ENCODE measurements around the gene JAZF1.

Gene JAZF1

GRCh38 chr7:28083164-28083997, 97.2 kb downstream of the JAZF1 start:
- no peak for DNase-seq (ENCODE audit: low read depth, low spot score)
- no peak overlapping the region for H3K27ac ChIP-seq

GRCh38 chr7:28082071-28082470, 98.5 kb downstream of the JAZF1 start:
- H3K27ac ChIP-seq: no peak overlapping the region
- DNase-seq (ENCODE audit: low read depth, low spot score): no peak

GRCh38 chr7:28081016-28081415, 99.6 kb downstream of the JAZF1 start:
- no peak overlapping the region for H3K27ac ChIP-seq
- DNase-seq (ENCODE audit: low read depth, low spot score): no peak

- no peak overlapping the region for H3K27ac ChIP-seq
- DNase-seq (ENCODE audit: low read depth, low spot score): no peak
These were observed 102.3 kb downstream of the JAZF1 start for GRCh38 chr7:28078036-28078901.

- DNase-seq (ENCODE audit: low read depth, low spot score): no peak
- H3K27ac ChIP-seq: no peak overlapping the region
These were observed 103.0 kb downstream of the JAZF1 start for GRCh38 chr7:28077616-28078015.

- no peak for DNase-seq (ENCODE audit: low read depth, low spot score)
- no peak overlapping the region for H3K27ac ChIP-seq
These were observed 104.0 kb downstream of the JAZF1 start for GRCh38 chr7:28076423-28077200.

- no peak for DNase-seq (ENCODE audit: low read depth, low spot score)
- H3K27ac ChIP-seq: no peak overlapping the region
These were observed 104.8 kb downstream of the JAZF1 start for GRCh38 chr7:28075674-28076358.

- no peak overlapping the region for H3K27ac ChIP-seq
These were observed 107.6 kb downstream of the JAZF1 start for GRCh38 chr7:28072876-28073514.

GRCh38 chr7:28071570-28071969, 109.0 kb downstream of the JAZF1 start:
- no peak for DNase-seq (ENCODE audit: low read depth, low spot score)

More at GRCh38 chr7:28072876-28073514, 107.6 kb downstream of the JAZF1 start:
- DNase-seq (ENCODE audit: low read depth, low spot score): no peak

GRCh38 chr7:28070297-28071055, 110.1 kb downstream of the JAZF1 start:
- DNase-seq (ENCODE audit: low read depth, low spot score): no peak
- H3K27ac ChIP-seq: no peak overlapping the region

More at GRCh38 chr7:28071570-28071969, 109.0 kb downstream of the JAZF1 start:
- no peak overlapping the region for H3K27ac ChIP-seq

- DNase-seq (ENCODE audit: low read depth, low spot score): no peak
- H3K27ac ChIP-seq: no peak overlapping the region
These were observed 110.8 kb downstream of the JAZF1 start for GRCh38 chr7:28069807-28070206.

GRCh38 chr7:28069388-28069787, 111.2 kb downstream of the JAZF1 start:
- H3K27ac ChIP-seq: no peak overlapping the region
- DNase-seq (ENCODE audit: low read depth, low spot score): no peak

GRCh38 chr7:28068811-28069216, 111.8 kb downstream of the JAZF1 start:
- H3K27ac ChIP-seq: no peak overlapping the region
- DNase-seq (ENCODE audit: low read depth, low spot score): no peak

- no peak overlapping the region for H3K27ac ChIP-seq
- DNase-seq (ENCODE audit: low read depth, low spot score): no peak
These were observed 113.4 kb downstream of the JAZF1 start for GRCh38 chr7:28067171-28067570.

- no peak for DNase-seq (ENCODE audit: low read depth, low spot score)
- H3K27ac ChIP-seq: no peak overlapping the region
These were observed 114.8 kb downstream of the JAZF1 start for GRCh38 chr7:28065721-28066285.

GRCh38 chr7:28065308-28065707, 115.3 kb downstream of the JAZF1 start:
- DNase-seq (ENCODE audit: low read depth, low spot score): no peak
- H3K27ac ChIP-seq: no peak overlapping the region

GRCh38 chr7:28064437-28064836, 116.2 kb downstream of the JAZF1 start:
- DNase-seq (ENCODE audit: low read depth, low spot score): no peak
- no peak overlapping the region for H3K27ac ChIP-seq

- peak overlapping the region; percentile 60 for H3K27ac ChIP-seq
- DNase-seq (ENCODE audit: low read depth, low spot score): no peak
These were observed 118.2 kb downstream of the JAZF1 start for GRCh38 chr7:28062197-28062991.
